ENCODE results near the gene LRP3.

DNA sequence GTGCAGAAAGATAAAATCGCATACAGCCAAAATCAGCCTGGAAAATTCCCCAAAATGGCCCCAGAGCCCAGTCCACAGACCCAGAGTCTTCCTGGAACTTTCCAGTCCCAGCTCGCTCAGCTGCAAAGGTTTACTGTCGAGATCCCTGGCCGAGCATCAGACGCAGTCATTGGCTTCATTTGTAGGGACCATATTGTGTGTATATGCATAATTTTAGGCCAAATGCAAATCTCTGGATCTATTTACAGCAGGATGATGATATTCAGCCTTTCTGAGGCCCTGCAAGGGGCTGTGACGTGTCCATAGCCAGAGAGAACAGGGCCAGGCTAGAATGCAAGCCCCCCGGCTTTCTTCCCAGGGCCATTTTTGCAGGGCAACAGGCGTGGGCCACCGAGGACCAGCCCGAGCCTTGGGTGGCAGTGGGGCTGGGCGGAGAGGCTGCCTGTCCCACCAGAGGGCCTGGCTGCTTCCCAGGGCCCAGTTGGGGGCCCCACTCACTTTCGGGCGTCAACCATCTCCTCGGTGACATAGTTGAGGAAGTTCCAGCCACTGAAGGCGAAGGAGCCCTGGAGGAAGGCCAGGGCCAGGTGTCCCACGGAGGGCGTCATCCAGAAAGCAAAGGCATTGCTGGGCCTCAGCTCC, 17.8 kb downstream of the LRP3 start:
- TF ChIP-seq, protein P1, sequence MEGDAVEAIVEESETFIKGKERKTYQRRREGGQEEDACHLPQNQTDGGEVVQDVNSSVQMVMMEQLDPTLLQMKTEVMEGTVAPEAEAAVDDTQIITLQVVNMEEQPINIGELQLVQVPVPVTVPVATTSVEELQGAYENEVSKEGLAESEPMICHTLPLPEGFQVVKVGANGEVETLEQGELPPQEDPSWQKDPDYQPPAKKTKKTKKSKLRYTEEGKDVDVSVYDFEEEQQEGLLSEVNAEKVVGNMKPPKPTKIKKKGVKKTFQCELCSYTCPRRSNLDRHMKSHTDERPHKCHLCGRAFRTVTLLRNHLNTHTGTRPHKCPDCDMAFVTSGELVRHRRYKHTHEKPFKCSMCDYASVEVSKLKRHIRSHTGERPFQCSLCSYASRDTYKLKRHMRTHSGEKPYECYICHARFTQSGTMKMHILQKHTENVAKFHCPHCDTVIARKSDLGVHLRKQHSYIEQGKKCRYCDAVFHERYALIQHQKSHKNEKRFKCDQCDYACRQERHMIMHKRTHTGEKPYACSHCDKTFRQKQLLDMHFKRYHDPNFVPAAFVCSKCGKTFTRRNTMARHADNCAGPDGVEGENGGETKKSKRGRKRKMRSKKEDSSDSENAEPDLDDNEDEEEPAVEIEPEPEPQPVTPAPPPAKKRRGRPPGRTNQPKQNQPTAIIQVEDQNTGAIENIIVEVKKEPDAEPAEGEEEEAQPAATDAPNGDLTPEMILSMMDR (IDR thresholded peaks at IDR 0.05): no peak
- TF ChIP-seq POLR2A (IDR thresholded peaks at IDR 0.05): no peak

All from adrenal gland (tissue), 5 donors.